GM12878 (cell line): ENCODE data around the gene SLC25A11. TPM values are rescaled to one million over a fixed set of nuclear protein-coding genes. Genes with fewer than 3 reads are reported as not detected.

ENCODE experiments used
- BACH1 ChIP-seq: fragments of 450-650 bp; IDR thresholded peaks from 2 replicates; pipeline ENCODE4 v1.6.1; 2017; ENCODE audit warnings: mild to moderate bottlenecking, borderline replicate concordance
- HCFC1 ChIP-seq: fragments of 150-350 bp; IDR thresholded peaks from 2 replicates; pipeline ENCODE4 v1.6.1; 2014; ENCODE audit warnings: low read length
- HDAC2 ChIP-seq: fragments of 200-600 bp; sonication (generic); IDR thresholded peaks from 2 replicates; pipeline ENCODE4 v1.6.1; 2017
- KDM1A ChIP-seq: fragments of 200-600 bp; sonication (generic); IDR thresholded peaks from 2 replicates; pipeline ENCODE4 v1.6.1; 2016; ENCODE audit warnings: borderline replicate concordance
- MEF2B ChIP-seq: fragments of 450-650 bp; IDR thresholded peaks from 2 replicates; pipeline ENCODE4 v1.6.1; 2018; ENCODE audit warnings: mild to moderate bottlenecking, moderate library complexity; ENCODE audit not compliant: partially characterized antibody, poor library complexity, severe bottlenecking
- NFXL1 ChIP-seq: fragments of 450-650 bp; IDR thresholded peaks from 2 replicates; pipeline ENCODE4 v1.6.1; 2017; ENCODE audit warnings: antibody characterized with exemption, mild to moderate bottlenecking, borderline replicate concordance
- NRF1 ChIP-seq: conservative IDR thresholded peaks from 2 replicates; pipeline ENCODE4 v1.6.1; 2011; ENCODE audit warnings: mild to moderate bottlenecking, low read depth, low read length, improper control_type of control experiment
- PML ChIP-seq: IDR thresholded peaks from 2 replicates; pipeline ENCODE4 v1.6.1; 2012; ENCODE audit warnings: low read length, inconsistent platforms
- RAD21 ChIP-seq: IDR thresholded peaks from 2 replicates; pipeline ENCODE4 v1.6.1; 2011; ENCODE audit warnings: mild to moderate bottlenecking, low read depth, low read length, moderate library complexity; ENCODE audit not compliant: insufficient read depth
- RELA ChIP-seq: fragments of 450-650 bp; IDR thresholded peaks from 2 replicates; pipeline ENCODE4 v1.8.0; 2014; ENCODE audit warnings: borderline replicate concordance; ENCODE audit not compliant: partially characterized antibody
- RFX5 ChIP-seq: IDR thresholded peaks from 2 replicates; pipeline ENCODE4 v1.6.1; 2011; ENCODE audit warnings: low read depth, low read length, improper control_type of control experiment
- SP1 ChIP-seq: IDR thresholded peaks from one replicate; pipeline ENCODE4 v1.6.1; 2011; ENCODE audit warnings: low read depth, low read length
- SUPT20H ChIP-seq: IDR thresholded peaks from 2 replicates; pipeline ENCODE4 v1.6.1; 2011; ENCODE audit warnings: low read depth, mild to moderate bottlenecking, low read length, moderate library complexity, borderline replicate concordance; ENCODE audit not compliant: control insufficient read depth
- TCF7 ChIP-seq: IDR thresholded peaks from 2 replicates; pipeline ENCODE4 v1.6.1; 2014; ENCODE audit warnings: antibody characterized with exemption, borderline replicate concordance
- YBX1 ChIP-seq: fragments of 450-650 bp; IDR thresholded peaks from 2 replicates; pipeline ENCODE4 v1.6.1; 2016; ENCODE audit warnings: antibody characterized with exemption
- YY1 ChIP-seq: IDR thresholded peaks from 2 replicates; pipeline ENCODE4 v1.6.1; 2011; ENCODE audit warnings: low read depth, mild to moderate bottlenecking, low read length
- polyA plus RNA-seq, 11 experiments: library from polyadenylated mRNA; depleted of rRNA in 4 of 11; unstranded in 6 of 11; stranded (reverse) in 5 of 11; fragments of >200 nt; fragmentation: Nextera tagmentation in 4 of 11; fragmentation: Illumina TruSeq in 1 of 11; extraction: Ambion mirVana in 4 of 11; extraction: Trizol in 1 of 11; gene quantifications; 1 replicate in 1 of 11; 2 replicates in 10 of 11; pipeline versions ENCODE4 v1.2.1 to v1.2.3, GENCODE V29; 2011 to 2016; ENCODE audit warnings: inconsistent platforms in 2 of 11, missing spikeins in 2 of 11, low read depth in 1 of 11
- total RNA-seq, 4 experiments: library from RNA; depleted of rRNA in 3 of 4; stranded (reverse); fragments of >200 nt in 3 of 4; fragmentation: Illumina TruSeq in 1 of 4; extraction: Trizol in 1 of 4; gene quantifications; 2 replicates each; pipeline versions ENCODE4 v1.2.1 to v1.2.3, GENCODE V29; 2013 to 2021
- TF ChIP-seq, protein P1 (sequence below): IDR thresholded peaks from 2 replicates; pipeline ENCODE4 v1.6.1; 2011; ENCODE audit warnings: low read depth, low read length, improper control_type of control experiment, borderline replicate concordance
- TF ChIP-seq, protein P2 (sequence below): IDR thresholded peaks from 2 replicates; pipeline ENCODE4 v1.6.1; 2011; ENCODE audit warnings: borderline replicate concordance, low read depth, mild to moderate bottlenecking, moderate library complexity, low read length; ENCODE audit not compliant: insufficient read depth, poor library complexity, severe bottlenecking
- TF ChIP-seq, protein P3 (sequence below): fragments of 450-650 bp; IDR thresholded peaks from 2 replicates; pipeline ENCODE4 v1.6.1; 2018; ENCODE audit warnings: borderline replicate concordance, mild to moderate bottlenecking; ENCODE audit not compliant: partially characterized antibody
- TF ChIP-seq, protein P4 (sequence below): fragments of 450-650 bp; conservative IDR thresholded peaks from 2 replicates; pipeline ENCODE4 v1.6.1; 2017; ENCODE audit warnings: mild to moderate bottlenecking, moderate library complexity

Gene SLC25A11
- total and polyA plus RNA-seq, 10 of the 15 experiments (the other 5 are each of a cell fraction or from before 2014, with no cell fraction given) = 5.8 to 142 (median 65.0) TPM

DNA sequence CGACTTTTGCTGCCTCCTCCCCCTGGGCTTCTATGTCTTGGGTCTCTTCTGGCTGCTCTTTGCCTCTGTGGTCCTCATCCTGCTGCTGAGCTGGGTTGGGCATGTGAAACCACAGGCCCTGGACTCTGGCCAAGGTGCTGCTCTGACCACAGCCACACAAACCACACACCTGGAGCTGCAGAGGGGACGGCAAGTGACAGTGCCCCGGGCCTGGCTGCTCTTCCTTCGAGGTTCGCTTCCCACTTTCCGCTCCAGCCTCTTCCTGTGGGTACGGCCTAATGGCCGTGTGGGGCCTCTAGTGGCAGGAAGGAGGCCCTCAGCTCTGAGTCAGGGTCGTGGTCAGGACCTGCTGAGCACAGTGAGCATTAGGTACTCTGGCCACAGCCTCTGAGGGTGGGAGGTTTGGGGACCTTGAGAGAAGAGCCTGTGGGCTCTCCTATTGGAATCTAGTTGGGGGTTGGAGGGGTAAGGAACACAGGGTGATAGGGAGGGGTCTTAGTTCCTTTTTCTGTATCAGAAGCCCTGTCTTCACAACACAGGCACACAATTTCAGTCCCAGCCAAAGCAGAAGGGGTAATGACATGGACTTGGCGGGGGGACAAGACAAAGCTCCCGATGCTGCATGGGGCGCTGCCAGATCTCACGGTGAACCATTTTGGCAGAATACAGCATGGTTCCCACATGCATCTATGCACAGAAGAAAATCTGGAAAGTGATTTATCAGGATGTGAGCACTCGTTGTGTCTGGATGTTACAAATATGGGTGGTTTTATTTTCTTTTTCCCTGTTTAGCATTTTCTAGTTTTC, 5.5 kb downstream of the SLC25A11 start (continued):
- TF ChIP-seq, protein P1, sequence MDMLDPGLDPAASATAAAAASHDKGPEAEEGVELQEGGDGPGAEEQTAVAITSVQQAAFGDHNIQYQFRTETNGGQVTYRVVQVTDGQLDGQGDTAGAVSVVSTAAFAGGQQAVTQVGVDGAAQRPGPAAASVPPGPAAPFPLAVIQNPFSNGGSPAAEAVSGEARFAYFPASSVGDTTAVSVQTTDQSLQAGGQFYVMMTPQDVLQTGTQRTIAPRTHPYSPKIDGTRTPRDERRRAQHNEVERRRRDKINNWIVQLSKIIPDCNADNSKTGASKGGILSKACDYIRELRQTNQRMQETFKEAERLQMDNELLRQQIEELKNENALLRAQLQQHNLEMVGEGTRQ = no peak
- no peak for TF ChIP-seq TCF7
- no peak for TF ChIP-seq NFXL1
- no peak for TF ChIP-seq RFX5
- TF ChIP-seq, protein P2, sequence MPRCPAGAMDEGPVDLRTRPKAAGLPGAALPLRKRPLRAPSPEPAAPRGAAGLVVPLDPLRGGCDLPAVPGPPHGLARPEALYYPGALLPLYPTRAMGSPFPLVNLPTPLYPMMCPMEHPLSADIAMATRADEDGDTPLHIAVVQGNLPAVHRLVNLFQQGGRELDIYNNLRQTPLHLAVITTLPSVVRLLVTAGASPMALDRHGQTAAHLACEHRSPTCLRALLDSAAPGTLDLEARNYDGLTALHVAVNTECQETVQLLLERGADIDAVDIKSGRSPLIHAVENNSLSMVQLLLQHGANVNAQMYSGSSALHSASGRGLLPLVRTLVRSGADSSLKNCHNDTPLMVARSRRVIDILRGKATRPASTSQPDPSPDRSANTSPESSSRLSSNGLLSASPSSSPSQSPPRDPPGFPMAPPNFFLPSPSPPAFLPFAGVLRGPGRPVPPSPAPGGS = no peak
- TF ChIP-seq, protein P3, sequence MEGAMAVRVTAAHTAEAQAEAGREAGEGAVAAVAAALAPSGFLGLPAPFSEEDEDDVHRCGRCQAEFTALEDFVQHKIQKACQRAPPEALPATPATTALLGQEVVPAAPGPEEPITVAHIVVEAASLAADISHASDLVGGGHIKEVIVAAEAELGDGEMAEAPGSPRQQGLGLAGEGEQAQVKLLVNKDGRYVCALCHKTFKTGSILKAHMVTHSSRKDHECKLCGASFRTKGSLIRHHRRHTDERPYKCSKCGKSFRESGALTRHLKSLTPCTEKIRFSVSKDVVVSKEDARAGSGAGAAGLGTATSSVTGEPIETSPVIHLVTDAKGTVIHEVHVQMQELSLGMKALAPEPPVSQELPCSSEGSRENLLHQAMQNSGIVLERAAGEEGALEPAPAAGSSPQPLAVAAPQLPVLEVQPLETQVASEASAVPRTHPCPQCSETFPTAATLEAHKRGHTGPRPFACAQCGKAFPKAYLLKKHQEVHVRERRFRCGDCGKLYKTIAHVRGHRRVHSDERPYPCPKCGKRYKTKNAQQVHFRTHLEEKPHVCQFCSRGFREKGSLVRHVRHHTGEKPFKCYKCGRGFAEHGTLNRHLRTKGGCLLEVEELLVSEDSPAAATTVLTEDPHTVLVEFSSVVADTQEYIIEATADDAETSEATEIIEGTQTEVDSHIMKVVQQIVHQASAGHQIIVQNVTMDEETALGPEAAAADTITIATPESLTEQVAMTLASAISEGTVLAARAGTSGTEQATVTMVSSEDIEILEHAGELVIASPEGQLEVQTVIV = no peak
- TF ChIP-seq SP1 = no peak
- no peak for TF ChIP-seq KDM1A
- TF ChIP-seq MEF2B = no peak
- no peak for TF ChIP-seq PML
- peak; percentile 24; the same call in 1 of the 2 replicates for TF ChIP-seq RAD21
- 0 out of 2 replicates have a peak, but pooled peaks have one; percentile 20 for TF ChIP-seq YY1
- TF ChIP-seq SUPT20H = no peak
- no peak for TF ChIP-seq NRF1
- no peak for TF ChIP-seq HDAC2
- no peak for TF ChIP-seq YBX1
- no peak for TF ChIP-seq BACH1
- TF ChIP-seq, protein P4, sequence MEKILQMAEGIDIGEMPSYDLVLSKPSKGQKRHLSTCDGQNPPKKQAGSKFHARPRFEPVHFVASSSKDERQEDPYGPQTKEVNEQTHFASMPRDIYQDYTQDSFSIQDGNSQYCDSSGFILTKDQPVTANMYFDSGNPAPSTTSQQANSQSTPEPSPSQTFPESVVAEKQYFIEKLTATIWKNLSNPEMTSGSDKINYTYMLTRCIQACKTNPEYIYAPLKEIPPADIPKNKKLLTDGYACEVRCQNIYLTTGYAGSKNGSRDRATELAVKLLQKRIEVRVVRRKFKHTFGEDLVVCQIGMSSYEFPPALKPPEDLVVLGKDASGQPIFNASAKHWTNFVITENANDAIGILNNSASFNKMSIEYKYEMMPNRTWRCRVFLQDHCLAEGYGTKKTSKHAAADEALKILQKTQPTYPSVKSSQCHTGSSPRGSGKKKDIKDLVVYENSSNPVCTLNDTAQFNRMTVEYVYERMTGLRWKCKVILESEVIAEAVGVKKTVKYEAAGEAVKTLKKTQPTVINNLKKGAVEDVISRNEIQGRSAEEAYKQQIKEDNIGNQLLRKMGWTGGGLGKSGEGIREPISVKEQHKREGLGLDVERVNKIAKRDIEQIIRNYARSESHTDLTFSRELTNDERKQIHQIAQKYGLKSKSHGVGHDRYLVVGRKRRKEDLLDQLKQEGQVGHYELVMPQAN = no peak
- TF ChIP-seq HCFC1 = no peak
- no peak for TF ChIP-seq RELA
